ENCODE data around the gene C1orf35.
"Not testable (repeated sequence)": the region's sequence is repeated elsewhere in the genome, so short reads cannot be mapped to it uniquely, and the experiment has no call there.

C1orf35 gene

DNA sequence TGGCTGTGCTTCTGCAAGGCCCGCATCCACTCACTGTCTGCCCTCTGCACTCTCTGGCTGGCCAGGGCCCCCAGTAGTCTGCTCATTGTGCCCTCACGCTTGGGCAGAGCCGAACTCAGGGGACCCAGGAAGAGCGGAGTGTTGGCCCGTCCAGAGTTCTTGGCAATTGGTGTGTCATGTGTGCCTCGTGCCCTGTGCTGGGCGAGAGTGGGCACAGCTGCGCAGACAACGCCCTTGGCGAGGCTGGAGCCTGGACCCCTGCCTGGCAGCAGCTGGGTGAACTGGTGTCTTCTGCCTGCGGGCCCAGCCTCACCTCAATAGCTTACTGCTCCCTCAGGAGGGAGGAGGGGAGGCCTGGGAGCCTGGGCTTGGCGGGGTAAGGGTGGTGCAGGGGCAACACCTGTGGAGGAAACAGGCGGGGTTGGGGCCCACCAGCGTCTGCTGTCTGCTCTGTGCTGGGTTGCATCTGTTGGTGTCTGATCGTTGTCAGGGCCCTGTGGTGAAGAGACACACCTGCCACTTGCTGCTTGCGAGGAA is 39.1 kb upstream of the C1orf35 start:
- no peak for DNase-seq (ENCODE audit: low spot score)

DNA sequence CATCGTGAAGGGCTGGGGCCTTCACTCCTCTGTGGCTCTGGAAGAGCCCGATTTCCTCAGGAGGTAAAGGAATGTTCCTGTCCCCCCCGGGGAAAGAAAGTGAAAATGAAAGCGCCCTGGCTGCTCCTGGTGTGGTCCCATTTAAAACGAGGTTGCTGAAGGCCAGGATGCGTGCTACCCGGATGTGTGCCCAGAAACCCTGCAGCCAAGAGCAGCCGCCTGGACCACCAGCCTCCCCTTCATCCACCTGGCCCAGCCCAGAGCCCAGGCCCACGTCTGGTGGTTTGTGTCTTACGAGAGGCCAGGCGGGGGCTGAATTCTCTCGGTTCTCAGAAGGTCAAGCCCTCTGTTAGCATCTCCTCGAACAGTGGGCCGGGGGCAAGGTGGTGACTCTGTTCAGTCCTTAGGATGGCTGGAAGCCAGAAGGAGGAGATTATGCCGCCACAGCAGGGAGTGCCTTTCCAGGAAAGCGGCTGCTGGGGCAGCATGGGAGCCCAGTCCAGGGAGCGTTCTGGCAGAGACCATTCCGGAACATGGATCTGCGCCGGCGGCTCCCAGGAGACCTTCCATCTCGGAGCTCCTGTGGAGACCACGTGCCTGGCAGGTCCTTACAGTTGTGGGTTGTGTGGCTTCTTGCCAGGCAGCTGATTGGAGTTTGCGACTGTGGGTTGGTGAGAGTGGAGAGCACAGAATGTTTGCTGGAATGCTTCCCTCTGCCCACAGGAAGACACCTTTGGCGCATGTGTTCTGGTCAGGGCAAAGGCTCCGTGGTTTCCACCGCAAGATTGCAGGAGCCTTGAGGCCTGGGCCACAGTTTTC is 38.3 kb upstream of the C1orf35 start:
- DNase-seq (ENCODE audit: low spot score): peak; percentile 26

DNA sequence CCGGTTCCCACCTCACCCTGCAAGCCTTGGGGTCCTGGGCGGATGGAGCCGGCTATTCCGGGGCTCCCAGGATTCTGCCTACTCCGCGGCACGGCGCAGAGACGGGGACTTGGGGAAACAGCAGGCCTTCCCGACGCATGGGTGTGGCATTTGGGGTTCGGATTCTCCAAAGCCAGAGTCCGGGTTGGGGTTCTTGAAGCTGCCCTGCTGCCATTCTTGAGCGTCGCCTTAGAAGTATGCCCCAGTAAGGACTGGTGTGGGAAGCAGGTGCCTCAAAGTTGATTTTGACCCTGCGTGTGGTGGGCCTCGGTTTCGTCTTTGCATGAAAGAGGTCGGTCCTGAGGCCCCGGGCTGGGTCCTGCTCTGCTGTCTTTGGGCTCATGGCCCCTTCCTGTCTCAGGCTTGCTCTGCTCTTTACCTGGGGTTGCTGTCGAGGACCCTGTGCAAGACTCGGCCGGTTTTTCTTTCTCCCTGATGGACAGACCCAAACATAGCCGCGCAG is 37.6 kb upstream of the C1orf35 start:
- no peak for DNase-seq (ENCODE audit: low spot score)

DNA sequence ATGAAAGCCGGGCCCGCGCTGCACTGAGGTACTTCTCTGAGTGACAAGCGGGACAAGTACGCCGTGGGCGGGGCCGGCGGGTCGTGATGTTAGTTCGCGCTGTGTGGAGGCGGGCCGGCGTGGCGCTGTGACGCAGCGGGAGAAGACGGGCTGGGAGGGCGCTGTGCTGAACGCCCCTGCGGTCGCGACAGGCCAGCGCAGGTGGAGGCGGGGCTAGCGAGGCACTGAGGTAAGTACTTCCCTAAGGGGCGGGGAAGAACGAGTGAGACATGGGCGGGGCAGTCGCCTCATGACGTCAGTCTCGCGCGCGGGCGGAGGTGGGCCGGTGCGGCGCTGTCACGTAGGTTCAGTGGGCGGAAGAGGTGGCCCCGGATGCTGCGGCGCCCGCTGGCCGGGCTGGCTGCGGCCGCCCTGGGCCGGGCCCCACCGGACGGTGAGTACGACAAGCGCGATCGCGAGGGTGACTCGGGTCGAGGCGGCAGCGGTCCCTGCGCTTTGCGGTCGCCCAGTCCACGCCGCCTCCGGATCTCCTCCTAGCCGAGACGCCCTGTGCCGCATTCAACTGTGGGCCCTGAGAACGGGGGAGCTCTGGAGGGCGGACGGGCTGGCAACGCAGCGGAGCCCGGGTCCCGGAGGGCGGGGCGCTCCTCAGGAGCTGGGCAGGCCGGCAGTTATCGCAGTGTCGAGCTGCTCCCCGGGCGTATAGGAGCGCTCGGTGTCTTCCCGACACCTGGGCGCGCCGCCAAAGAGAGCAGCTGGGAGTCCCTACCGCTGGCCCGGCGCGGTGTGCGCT is 37.0 kb upstream of the C1orf35 start, which contains the start of gene GUK1:
Gene GUK1 (plus strand): TSS at position 349 of the 793 bp plus-strand sequence. CDS start 24 bp downstream, at position 373.
- peak; percentile 97 for DNase-seq (ENCODE audit: low spot score)

DNA sequence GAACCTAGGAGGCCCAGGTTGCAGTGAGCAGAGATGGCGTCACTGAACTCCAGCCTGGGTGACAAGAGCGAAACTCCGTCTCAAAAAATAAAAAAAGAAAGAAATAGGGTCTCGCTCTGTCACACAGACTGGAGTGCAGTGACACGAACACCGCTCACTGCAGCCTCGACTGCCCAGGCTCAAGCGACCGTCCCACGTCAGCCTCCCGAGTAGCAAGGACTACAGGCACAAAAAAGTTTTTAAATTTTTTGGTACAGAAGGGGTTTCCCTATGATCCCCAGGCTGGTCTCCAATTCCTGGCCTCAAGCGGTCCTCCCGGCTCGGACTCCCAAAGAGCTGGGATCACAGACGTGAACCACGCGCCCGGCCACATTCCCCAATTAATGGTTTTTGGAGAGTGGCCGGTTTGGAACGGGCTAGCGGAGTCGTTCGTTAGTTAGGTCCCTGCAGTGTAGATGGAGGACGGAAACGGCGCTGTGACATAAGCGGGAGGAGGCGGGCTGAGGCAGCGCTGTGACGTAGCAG is 36.3 kb upstream of the C1orf35 start:
- no peak for DNase-seq (ENCODE audit: low spot score)

DNA sequence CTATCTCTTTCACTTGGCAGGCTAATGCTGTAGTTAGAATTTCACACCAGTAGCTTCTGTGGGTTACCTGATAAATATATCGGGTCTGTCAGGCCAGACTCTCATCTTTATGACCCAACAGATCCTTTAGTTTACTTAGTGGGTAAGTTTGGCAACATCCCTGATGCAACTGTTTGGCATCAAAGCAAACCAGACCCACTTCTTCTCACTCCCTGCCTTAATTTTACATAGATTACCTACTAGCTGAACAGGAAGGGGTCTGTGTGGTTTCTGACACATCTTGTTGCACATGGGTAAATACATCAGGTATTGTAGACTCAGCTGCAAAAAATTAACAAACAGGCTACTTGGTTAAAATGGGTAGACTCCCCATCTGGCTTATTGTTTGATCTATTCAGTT is 33.8 kb upstream of the C1orf35 start:
- no peak for DNase-seq (ENCODE audit: low spot score)

DNA sequence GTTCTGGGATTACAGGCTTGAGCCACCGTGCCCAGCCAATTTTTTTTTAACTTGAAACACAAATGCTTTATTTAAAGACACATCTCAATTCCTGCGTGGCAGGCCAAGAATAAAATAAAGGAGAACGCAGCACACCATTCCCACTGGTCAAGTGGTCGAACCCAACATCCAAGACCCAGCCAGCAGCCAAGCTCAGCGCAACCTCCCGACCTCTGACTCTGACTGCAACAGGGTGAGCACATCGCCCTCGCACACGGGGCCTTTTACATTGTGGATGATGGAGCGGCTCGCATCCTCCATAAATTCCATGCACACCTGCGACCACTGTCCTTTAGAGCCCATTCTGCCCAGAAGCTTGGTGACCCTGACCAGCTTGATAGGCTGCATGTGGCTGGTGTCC is 31.5 kb upstream of the C1orf35 start:
- DNase-seq (ENCODE audit: low spot score): no peak

DNA sequence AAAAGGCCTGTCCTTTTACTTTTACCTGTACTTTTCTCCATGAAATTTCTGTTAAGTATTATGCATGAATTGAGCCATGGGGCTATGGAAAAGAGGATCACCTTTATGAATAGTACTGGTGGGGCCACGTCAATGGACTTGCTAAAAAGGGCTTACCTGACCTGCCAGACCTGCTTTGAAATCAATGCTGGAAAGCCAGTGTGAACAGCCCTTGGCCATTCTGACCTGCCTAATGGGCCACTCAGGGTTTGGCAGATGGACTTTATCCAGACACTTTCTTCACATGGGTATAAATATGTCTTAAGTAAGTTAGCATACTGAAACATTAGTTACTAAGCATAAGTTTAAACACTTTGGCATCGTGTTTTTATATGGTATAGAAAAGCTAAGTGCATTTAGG is 28.6 kb upstream of the C1orf35 start:
- DNase-seq (ENCODE audit: low spot score): no peak

DNA sequence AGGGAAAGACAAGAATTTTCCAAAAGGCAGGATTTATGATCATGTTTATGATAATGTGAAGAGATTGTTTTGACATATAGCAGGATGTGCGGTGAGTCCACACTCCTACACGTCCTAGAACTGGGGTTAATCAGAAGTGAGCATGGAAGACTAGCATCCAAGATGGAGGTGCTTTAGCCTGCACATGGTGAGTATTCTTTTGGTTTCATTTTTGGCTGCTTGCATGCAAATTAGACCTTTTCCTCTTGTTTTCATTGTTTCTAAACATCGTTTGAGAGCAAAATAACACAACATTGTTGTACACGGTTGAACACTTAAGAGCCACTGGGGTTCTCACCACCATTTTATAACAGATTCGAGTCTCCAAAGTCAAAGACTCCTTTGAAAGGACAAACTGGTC is 22.1 kb upstream of the C1orf35 start:
- DNase-seq (ENCODE audit: low spot score): no peak

DNA sequence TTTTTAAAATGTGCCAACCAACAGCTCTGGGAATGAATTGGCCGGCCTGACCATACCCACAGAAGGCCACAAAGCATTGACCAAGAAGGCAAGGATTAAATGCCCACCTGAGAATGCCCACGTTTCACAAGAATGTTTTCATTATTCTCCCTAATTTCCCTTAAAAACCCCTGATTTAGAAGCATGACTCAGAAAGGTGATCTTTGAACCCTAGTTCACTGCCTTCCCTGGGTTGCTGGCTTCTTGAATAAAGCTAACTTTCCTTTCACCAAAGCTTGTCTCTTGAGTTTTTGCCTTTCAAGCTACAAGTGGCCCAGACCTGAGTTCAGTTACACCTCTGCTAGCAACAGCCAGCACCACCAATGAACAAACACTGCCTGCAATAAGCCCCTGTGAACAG is 20.4 kb upstream of the C1orf35 start:
- DNase-seq (ENCODE audit: low spot score): no peak

DNA sequence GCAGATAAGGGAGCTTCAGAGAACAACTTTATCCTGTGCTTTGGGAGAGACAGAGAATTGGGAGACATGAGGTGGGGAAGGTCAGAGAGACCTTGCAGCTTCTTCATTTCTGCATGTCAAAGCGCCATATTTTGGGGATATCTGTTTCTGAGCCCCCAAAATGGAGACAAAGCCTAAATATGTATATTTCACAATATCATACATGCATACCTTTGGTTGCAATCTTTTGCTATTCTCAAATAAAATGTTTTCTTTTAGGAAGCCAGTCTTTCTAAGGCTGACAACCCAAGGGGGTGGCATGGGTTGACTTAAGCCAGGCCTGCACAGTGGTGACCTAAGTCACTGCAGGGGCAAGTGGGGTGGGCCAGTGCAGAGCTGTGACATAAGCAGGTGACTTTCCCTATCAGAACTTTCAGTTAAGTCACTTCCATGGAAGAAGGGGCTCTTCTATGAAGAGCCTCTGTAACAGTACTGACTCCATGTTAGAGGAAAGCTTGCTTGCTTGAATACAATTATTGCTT is 19.9 kb upstream of the C1orf35 start:
- no peak for DNase-seq (ENCODE audit: low spot score)

DNA sequence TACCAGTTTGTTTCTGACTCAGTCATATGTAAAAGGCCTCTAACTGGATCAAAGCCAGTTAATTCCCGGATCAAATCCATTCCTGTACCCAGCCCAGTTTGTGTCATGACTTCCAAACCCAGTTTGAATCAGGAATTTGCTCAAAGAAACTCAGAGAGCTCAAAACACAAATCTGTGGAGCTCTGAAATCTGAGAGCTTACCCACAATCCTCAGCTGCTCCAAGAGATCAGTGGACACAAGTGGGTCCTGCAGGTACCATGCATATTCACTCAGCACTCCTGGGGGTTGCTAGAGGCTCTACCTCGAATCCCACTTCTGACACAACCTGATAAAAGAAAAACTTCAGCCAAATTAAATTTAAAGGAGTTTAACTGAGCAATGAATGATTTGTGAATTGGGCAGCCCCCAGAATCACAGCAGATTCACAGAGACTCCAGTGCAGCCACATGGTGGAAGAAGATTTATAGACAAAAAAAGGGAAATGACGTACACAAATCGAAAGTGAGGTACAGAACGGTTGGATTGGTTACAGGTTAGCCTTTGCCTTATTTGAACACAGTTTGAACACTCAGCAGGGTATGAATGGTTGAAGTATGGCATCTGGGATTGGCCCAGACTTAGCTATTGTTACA is 17.8 kb upstream of the C1orf35 start:
- DNase-seq (ENCODE audit: low spot score): no peak

DNA sequence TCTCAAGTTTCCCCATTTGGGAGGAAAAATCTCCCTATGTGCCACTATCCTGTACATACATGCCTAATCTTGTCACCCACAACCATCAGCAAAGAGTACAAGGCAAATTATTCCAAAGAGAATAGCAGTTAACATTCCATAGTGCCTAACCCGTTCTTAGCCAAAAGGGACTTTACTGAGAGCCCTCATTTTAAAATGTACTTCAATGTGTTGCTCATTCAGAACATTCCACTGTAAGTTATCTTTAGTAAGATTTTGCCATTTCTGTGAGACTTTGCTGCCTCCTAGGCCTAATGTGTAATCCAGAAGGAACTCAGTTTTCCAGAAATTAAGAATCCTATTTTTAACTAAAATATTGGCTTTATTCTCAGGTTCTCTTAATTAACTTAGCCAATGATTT is 17.2 kb upstream of the C1orf35 start:
- DNase-seq (ENCODE audit: low spot score): no peak

DNA sequence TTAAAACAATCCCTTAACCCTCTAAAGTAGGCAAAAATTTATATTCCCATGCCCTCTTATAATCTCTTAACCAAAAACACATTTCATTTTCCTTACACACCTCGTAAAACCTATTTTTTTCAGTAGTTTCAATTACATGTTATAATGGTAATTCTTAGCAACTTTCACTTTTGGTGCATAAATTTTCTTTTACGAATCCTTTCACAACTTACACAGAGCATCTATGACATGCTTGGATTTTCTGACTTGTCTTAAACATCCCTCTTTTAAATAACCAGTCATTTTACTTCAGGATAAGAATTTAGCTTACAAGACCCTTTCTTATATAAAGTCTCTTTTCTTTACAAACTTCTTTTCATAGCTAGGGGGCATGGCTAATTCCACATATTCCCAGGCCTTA is 14.9 kb upstream of the C1orf35 start:
- no peak for DNase-seq (ENCODE audit: low spot score)

DNA sequence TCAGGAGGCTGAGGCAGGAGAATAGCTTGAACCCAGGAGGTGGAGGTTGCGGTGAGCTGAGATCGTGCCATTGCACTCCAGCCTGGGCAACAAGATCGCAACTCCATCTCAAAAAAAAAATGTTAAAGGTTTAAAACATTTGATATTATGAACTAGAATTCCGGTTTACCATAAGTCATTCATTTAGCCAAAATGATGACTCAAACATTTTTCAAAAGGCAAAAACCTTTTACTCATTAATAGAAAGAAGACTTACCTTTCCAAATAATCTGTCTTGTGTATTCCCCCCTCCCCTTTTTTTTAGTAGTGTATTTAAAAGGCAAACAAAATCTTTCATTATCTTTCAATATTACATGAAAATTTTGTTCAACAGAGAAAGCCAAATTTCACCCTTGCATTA is 14.2 kb upstream of the C1orf35 start:
- DNase-seq (ENCODE audit: low spot score): no peak

DNA sequence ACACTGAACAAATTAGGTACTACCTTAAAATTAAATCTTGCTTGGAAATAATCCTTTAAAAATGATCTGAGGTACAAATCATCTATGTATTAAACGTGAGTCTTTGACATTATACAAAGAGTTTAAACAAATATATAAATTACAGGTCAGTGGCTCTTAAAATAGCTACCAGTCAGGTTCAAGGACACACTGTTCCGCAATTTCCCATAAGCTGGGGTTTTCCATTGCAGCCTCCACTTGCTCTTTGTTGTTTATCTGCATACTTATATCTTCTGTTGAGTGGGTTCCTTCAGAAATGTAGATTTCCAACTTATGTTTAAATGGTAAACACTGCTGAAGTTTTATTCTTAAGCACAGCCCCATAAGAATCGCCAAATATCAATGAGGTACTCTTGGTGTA is 11.7 kb upstream of the C1orf35 start:
- no peak for DNase-seq (ENCODE audit: low spot score)

DNA sequence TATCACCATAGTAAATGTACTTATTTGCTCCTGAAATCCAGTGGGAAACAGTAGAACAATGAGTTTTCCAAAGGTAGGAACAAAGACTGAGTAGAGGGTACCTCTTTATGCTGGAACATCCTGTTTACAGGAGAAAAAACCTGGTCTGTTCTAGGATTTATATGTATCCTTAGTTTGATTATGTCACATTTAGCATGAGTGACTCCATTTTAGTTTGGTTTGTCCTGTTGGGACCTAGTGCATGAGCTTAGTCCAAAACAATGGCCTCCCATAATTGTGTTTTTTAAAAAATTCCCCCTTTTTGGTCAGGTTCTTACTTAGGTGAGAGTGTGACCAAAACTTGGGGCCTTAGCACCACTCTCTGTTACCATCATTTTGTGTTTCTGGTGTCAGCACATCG is 9.5 kb upstream of the C1orf35 start:
- no peak for DNase-seq (ENCODE audit: low spot score)

DNA sequence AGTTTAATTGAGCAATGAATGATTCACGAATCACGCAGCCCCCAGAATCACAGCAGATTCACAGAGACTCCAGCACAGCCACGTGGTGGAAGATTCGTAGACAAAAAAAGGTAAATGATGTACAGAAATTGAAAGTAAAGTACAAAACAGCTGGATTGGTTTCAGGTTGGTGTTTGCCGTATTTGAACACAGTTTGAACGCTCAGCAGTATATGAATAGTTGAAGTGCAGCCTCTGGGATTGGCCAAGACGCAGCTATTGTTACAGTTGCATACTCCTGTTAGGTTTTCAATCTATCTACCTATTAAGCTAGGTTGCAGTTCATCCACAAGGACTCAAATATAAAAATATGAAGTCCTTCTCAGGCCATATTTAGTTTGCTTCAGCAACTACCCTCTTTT is 9.0 kb upstream of the C1orf35 start:
- DNase-seq (ENCODE audit: low spot score): no peak

DNA sequence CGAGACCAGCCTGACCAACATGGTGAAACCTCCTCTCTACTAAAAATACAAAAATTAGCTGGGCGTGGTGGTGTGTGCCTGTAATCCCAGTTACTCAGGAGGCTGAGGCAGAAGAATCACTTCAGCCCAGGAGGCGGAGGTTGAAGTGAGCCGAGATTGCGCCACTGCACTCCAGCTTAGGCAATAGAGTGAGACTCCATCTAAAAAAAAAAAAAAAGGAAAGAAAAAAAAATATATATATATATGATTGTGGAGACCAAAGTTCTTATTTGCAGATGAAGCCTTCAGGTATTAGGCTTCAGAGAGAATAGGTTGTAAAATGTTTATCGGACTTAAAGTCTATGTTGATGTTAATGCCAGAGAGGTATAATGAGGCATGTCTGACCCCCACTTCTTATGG is 8.2 kb upstream of the C1orf35 start:
- not testable (repeated sequence) for DNase-seq (ENCODE audit: low spot score)

DNA sequence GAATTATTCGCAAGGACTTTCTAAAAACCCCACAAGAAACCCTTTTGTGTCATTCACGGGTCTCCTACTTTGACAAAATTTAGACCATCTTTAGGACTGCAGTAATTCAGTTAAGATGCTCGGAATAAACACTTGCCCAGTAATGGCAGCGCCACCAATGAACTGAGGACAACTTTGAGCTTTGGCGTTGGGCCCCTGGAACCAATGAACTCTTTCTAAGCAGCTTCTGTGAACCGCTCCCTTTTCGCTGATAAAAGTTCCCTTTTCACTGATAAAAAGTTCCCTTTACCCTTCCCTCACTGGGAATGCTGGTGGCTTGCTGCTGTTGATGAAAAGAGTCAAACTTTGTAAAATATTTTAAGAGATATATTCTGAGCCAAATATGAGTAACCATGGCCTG is 7.4 kb upstream of the C1orf35 start:
- DNase-seq (ENCODE audit: low spot score): no peak

DNA sequence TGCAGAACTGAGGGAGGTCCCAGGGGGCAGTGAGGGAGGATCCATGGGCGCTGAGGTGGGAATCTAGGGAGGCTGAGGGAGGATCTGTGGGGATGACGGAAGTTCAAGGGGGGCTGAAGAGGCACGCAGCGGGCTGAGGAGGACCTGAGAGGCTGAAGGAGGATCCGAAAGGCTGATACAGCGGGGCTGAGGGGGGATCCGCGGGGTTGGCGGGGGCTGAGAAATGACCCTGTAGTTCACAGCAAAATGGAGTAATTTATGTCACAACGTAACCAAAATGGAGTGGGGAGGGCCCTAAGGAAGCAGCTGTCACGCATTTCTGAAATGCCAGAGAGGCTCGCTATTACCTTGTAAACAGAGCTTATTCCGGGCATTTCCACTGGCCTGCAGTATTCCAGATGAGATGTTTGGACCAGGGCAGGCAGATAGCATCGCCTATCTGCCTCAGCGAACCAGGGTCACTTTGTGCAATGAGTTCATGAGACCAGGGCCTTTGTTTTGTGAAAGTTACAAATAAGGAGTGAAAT is 6.9 kb upstream of the C1orf35 start:
- no peak for DNase-seq (ENCODE audit: low spot score)
